ENCODE results near the gene LIN7B.

Gene LIN7B

DNA sequence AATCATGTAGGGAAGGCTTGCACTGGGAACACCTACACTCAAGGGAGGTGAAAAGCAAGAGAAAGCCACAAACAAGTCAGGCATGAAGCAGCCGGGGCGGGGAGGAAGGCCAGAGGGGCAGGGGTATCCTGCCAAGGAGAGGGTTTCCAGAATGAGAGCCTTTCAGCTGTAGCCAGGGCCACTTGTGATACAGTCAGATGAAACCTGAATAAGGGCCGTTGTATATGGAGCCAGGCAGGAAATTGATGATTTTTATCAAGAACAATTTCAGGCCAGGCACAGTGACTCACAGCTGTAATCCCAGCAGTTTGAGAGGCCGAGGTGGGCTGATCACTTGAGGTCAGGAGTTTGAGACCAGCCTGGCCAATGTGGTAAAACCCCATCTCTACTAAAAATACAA is 47.8 kb downstream of the LIN7B start:
- DNase-seq (ENCODE audit: low read depth in 1 of 2, low spot score in 1 of 2), result no peak

DNA sequence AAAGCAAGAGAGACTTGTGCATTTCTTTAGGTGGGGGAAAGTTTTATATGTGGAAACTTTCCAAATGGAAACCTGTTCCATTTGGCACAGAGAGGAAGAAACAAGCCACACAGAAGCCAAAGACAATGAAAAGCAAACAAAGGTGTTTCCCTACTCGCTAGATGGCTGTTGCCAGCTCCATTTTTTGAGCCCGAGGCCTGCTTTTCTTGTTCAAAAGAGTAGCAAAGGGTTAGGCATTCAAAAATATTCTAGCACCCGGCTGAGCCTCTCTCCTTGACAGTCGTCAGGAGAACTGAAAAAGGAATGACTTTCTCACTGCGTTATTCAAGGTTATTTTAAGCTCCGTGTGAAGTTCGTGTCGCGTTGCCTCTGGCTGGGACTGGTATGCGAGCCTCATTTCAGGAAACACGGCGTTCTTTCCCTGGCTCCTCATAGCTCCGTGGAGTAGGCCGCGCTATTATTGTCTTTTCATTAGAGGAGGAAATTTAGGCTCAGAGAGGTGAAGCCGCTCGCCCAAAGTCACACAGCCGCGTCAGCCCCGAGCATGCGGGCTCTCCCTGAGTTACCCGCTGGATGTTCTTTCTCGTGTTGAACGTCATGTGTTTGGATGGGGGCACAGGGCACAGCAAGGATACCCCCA is 51.1 kb downstream of the LIN7B start:
- no peak for DNase-seq (ENCODE audit: low read depth in 1 of 2, low spot score in 1 of 2)

DNA sequence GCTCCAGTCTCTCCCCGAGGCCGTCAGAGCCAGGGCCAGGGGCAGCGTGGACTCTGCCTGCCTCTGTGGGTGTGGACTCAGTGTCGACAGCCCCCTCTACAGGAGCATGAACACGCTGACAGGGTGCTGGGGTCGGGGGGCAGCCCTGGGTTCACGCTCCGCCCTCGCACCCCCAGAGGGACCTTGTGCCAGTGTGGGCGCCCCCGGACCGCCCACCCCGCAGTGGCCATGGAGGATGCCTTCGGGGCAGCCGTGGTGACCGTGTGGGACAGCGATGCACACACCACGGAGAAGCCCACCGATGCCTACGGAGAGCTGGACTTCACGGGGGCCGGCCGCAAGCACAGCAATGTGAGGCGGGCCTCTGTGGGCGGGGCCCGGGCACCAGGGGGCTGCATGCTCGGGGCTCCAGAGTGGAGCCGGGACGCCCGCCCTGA is 51.7 kb downstream of the LIN7B start:
- DNase-seq (ENCODE audit: low read depth in 1 of 2, low spot score in 1 of 2), result no peak

DNA sequence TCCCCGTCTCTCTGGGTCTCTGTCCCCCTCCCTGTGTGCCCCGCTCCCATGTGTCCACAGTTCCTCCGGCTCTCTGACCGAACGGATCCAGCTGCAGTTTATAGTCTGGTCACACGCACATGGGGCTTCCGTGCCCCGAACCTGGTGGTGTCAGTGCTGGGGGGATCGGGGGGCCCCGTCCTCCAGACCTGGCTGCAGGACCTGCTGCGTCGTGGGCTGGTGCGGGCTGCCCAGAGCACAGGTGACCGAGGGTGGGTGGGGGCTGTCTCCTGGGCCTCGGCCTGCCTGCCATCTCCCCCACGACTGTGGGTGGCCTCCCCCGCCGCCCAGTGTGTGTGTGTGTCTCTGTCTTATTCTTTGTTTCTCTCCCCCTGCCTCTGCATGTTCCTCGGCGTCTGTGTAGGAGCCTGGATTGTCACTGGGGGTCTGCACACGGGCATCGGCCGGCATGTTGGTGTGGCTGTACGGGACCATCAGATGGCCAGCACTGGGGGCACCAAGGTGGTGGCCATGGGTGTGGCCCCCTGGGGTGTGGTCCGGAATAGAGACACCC is 53.8 kb downstream of the LIN7B start:
- DNase-seq (ENCODE audit: low read depth in 1 of 2, low spot score in 1 of 2), result no peak
